Ishikawa (cell line): ENCODE results near the gene GRM5.

Source experiments
- CEBPB ChIP-seq: IDR thresholded peaks from 2 replicates; pipeline ENCODE4 v1.6.1; 2012
- CREB1 ChIP-seq: IDR thresholded peaks from 2 replicates; pipeline ENCODE4 v1.6.1; 2012; ENCODE audit warnings: low read depth
- EGR1 ChIP-seq: IDR thresholded peaks from 2 replicates; pipeline ENCODE4 v1.6.1; 2012
- EP300 ChIP-seq: IDR thresholded peaks from 2 replicates; pipeline ENCODE4 v1.6.1; 2012; ENCODE audit warnings: borderline replicate concordance
- FOXM1 ChIP-seq: IDR thresholded peaks from 2 replicates; pipeline ENCODE4 v1.6.1; 2012; ENCODE audit warnings: low read depth, borderline replicate concordance
- NFIC ChIP-seq: IDR thresholded peaks from 2 replicates; pipeline ENCODE4 v1.6.1; 2012
- RAD21 ChIP-seq: IDR thresholded peaks from 2 replicates; pipeline ENCODE4 v1.6.1; 2012; ENCODE audit warnings: low read depth
- TAF1 ChIP-seq: IDR thresholded peaks from 2 replicates; pipeline ENCODE4 v1.6.1; 2012; ENCODE audit warnings: low read depth, mild to moderate bottlenecking
- TCF12 ChIP-seq: IDR thresholded peaks from 2 replicates; pipeline ENCODE4 v1.6.1; 2012; ENCODE audit warnings: low read depth
- TEAD4 ChIP-seq: IDR thresholded peaks from 2 replicates; pipeline ENCODE4 v1.6.1; 2012
- USF1 ChIP-seq: IDR thresholded peaks from 2 replicates; pipeline ENCODE4 v1.6.1; 2012
- YY1 ChIP-seq: IDR thresholded peaks from 2 replicates; pipeline ENCODE4 v1.6.1; 2012; ENCODE audit warnings: low read depth
- ZBTB7A ChIP-seq: IDR thresholded peaks from 2 replicates; pipeline ENCODE4 v1.6.1; 2012; ENCODE audit warnings: low read depth
- TF ChIP-seq, protein P1 (sequence below): IDR thresholded peaks from 2 replicates; pipeline ENCODE4 v1.6.1; 2012; ENCODE audit warnings: low read depth, mild to moderate bottlenecking
- TF ChIP-seq, protein P2 (sequence below): IDR thresholded peaks from 2 replicates; pipeline ENCODE4 v1.6.1; 2012

GRM5 gene

DNA sequence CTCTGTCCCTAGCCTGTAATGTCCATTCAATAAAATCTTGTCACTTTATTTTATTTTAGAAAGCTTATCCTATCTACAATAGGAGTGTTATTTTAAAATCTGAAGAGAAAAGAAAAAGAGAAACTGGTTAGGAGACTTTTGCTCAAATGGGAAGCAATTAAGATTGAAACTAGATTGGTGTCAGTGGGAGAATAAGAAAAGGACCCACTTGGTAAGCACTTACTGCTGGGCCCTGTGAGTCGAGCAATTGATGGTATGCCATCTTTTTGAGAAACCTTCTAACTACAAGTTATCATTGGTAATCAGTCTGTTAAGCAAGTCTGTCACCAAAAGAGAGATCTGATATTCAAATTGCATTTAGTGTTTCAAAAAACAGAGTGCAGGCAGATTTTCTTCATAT is 258.4 kb downstream of the GRM5 start:
- TF ChIP-seq TEAD4 (no peak), NFIC (no peak), CREB1 (no peak), TCF12 (no peak), EP300 (no peak), USF1 (no peak), RAD21 (no peak), FOXM1 (no peak), TAF1 (no peak)
- TF ChIP-seq, protein P1, sequence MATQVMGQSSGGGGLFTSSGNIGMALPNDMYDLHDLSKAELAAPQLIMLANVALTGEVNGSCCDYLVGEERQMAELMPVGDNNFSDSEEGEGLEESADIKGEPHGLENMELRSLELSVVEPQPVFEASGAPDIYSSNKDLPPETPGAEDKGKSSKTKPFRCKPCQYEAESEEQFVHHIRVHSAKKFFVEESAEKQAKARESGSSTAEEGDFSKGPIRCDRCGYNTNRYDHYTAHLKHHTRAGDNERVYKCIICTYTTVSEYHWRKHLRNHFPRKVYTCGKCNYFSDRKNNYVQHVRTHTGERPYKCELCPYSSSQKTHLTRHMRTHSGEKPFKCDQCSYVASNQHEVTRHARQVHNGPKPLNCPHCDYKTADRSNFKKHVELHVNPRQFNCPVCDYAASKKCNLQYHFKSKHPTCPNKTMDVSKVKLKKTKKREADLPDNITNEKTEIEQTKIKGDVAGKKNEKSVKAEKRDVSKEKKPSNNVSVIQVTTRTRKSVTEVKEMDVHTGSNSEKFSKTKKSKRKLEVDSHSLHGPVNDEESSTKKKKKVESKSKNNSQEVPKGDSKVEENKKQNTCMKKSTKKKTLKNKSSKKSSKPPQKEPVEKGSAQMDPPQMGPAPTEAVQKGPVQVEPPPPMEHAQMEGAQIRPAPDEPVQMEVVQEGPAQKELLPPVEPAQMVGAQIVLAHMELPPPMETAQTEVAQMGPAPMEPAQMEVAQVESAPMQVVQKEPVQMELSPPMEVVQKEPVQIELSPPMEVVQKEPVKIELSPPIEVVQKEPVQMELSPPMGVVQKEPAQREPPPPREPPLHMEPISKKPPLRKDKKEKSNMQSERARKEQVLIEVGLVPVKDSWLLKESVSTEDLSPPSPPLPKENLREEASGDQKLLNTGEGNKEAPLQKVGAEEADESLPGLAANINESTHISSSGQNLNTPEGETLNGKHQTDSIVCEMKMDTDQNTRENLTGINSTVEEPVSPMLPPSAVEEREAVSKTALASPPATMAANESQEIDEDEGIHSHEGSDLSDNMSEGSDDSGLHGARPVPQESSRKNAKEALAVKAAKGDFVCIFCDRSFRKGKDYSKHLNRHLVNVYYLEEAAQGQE = no peak
- TF ChIP-seq, protein P2, sequence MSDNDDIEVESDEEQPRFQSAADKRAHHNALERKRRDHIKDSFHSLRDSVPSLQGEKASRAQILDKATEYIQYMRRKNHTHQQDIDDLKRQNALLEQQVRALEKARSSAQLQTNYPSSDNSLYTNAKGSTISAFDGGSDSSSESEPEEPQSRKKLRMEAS = no peak

DNA sequence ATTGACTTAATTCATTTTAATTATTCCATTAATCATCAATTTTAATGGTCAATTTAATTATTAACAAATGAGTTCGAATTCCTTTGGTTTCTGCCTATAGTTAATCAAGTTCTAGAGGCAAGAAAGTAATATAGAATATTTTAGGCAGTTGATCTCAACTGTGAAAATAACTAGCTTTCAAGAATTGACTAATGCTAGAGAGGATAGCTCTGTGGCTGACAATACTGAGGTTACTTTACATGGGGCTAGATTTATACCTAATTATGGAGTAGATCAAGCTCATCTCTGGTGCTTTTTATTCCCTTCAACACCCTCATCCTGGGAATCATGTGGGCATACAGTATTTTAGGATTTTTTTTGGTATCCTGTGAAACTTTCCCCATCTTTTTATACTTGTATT is 259.4 kb downstream of the GRM5 start:
- TF ChIP-seq USF1 = no peak
- no peak for TF ChIP-seq YY1
- TF ChIP-seq TAF1 = no peak
- no peak for TF ChIP-seq TCF12
- TF ChIP-seq EP300 = no peak
- TF ChIP-seq RAD21 = no peak
- TF ChIP-seq FOXM1 = no peak
- TF ChIP-seq NFIC = no peak
- no peak for TF ChIP-seq CEBPB
- TF ChIP-seq, protein P1 = no peak
- TF ChIP-seq EGR1 = no peak
- TF ChIP-seq ZBTB7A = no peak
- no peak for TF ChIP-seq CREB1
- TF ChIP-seq TEAD4 = no peak

DNA sequence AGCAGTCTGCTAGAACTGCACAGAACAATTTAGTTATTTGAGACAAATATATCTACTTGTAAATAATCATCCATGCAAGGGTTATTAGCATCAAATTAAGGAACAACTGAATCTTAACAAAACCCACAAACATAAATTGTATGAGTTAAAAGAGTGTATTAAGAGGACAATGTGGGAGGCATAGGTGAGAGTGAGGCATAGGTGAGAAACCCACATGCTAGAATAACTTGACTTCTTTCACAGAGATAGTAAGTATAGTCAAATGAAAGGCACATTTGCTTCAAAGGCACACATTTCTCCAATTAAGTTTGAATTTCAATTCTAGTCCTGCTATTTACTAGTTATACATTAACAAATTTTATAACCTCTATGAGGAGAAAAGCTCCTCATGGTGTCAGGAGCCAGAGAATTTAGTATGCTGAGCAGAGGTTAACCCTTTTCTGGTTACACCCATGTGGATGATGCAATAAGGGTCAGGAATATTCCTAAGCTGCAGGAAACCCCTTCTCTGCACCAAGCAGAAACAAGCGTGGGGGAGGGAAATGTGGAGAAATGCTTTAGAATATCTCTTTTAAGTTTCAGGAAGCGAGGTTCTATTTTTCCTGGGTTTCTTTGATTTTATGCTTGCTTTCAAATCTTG is 264.2 kb downstream of the GRM5 start:
- TF ChIP-seq, protein P1 = no peak
- TF ChIP-seq ZBTB7A (no peak), RAD21 (no peak), NFIC (no peak), TCF12 (no peak), TAF1 (no peak), FOXM1 (no peak), EP300 (no peak), TEAD4 (no peak), YY1 (no peak), CEBPB (no peak), USF1 (no peak), EGR1 (no peak), CREB1 (no peak)
- TF ChIP-seq, protein P2 = no peak
